ENCODE results near the gene PARVG. TPM values are rescaled to one million over a fixed set of nuclear protein-coding genes. Genes with fewer than 3 reads are reported as not detected.

Gene PARVG
- polyA plus RNA-seq, 5 donors = 2.8 to 4.3 (median 3.7) TPM

DNA sequence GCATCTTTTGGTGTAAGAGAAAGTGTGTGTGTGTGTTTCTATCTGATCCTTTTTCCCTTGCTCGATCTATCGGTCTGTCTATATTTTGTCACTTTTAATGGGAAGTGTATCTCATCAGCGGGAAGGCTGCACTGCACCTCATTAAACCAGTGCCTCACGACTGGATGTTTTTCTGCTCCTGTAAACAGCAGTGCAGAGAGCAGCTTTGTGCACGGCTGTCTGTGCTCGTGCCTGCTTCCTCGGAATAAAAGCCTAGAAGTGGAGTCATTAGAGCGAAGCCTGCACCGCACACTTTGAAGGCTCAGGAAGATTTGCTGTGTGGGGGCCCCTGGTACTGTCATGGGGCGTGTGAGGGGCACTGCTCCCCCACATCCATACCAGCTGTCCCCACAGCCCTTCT is 27.0 kb upstream of the PARVG start:
- no peak for DNase-seq

GRCh38 chr22:44154436-44154942 is 26.2 kb upstream of the PARVG start:
- DNase-seq = no peak

DNA sequence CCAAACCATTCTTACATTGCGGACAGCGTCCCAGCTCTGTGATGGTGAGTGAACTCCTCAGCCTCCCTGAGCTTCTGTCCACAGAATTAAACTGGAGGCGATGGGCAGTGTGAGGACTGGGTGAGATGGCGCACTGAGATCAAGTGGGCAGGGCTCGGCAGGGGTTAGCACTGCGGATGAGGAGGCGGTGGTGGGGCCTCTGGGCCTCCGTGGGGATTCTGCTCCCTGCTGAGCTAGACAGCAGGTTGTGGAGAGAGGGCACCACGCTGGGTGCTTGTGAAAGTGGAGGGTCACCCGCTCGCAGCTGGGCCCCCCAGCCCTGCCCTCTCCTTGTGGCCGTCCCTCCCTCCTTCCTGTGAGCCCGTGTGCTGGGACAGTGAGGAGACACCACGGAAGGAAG is 25.6 kb upstream of the PARVG start:
- DNase-seq = no peak

- DNase-seq = no peak
Measured at GRCh38 chr22:44157916-44158618, 22.7 kb upstream of the PARVG start.

- DNase-seq = no peak
Measured at GRCh38 chr22:44158816-44159215, 21.9 kb upstream of the PARVG start.

GRCh38 chr22:44159221-44159620 is 21.5 kb upstream of the PARVG start:
- no peak for DNase-seq

DNA sequence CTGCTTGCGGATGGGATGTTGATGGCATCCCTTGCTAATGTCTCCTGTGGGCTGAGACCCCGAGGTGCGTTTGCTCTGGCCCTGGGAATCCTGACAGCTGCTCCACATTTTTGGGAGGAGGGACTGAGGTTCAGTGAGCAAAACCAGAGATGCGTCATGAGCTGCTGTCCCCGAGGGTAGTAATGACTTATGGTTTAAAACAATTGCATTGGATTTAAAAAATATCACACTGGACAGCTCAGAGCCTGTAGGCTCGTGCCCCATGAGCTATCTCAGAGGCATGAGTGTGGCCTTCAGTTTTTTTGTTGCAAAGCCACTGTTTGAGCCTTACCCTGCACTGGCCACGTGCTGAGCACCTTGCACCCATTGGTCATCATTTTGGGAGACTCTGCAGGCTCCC is 20.9 kb upstream of the PARVG start:
- DNase-seq = no peak

DNA sequence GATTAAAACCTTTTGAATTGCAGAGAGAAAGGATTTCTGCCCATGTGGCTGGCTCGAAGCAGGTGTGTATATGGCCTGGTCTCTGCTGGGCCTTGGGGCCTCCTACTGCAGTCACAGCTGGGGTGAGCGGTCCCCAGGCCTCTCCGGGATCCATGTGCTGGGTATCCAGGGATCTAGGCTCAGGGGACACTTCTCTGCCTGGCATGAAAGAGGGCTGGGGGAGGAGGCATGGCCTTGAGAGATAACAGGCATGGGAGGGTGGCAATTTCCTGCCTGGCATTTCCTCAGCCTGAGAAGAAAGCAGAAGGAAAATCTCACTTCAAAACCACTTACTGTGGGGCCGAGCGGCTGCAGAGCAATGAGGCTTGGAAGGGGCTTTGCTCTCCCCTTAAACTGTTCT is 20.3 kb upstream of the PARVG start:
- DNase-seq = no peak

DNA sequence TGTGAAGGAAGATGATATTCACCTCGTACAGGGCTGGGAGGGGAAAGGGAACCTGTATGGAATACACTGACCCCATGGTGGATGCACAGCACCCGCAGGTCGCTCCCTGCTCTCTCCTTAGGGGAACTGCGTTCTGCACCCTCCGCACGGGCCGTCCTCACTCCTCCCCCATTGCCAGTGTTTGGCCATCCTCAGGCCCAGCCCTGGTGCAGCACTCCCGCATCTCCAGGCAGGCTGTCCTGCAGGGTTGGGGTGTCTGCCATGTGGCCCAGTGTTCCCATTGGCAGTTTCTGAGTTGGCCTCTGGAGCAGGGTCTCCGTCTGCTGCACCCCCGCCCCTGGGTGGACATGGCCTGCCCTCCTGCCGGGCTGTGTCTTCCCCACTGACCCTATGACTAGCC is 19.1 kb upstream of the PARVG start:
- no peak for DNase-seq

GRCh38 chr22:44162960-44163359 is 17.8 kb upstream of the PARVG start:
- DNase-seq = no peak

DNA sequence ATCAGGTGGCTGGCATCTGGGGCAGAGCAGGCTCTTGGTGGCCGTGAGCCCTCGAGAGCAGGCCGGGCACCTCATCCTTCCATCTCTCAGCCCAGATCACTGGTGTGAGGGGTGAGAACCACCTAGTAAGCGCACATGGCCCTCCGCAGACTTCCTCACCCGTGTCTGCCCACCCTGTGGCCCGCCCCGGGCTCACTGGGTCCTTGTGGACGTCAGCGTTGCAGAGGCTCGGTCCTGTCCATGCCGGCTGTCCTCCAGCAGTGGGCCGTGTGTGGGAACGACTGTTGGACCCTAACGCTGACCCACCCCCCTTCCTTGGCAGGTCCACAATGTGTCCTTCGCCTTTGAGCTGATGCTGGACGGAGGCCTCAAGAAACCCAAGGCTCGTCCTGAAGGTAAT is 17.2 kb upstream of the PARVG start:
- DNase-seq = no peak

GRCh38 chr22:44164031-44164430 is 16.7 kb upstream of the PARVG start:
- no peak for DNase-seq

GRCh38 chr22:44165286-44165874 is 15.3 kb upstream of the PARVG start:
- no peak for DNase-seq

- no peak for DNase-seq
Measured at GRCh38 chr22:44166498-44167276, 14.0 kb upstream of the PARVG start.

GRCh38 chr22:44167501-44167900 is 13.2 kb upstream of the PARVG start:
- no peak for DNase-seq

DNA sequence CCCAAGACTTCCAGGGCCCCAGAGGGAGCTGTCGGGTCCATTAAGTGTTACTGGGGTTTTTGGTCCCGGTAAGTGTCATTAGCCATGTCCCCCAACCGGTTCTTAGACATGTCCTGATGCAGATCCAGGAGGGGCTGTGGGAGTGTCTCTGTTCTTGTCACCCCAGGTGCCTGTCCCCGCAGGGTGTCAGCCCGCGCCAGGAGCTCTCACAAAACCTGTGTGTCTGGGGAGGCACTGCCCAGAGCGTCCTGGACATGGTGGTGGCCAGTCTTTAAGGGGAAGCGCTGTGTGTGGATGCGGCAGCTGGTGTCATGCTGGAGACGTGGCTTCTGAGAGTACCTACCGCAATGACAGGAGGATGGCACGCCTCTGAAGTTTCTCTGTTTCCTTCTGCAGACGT is 12.5 kb upstream of the PARVG start:
- DNase-seq = no peak

GRCh38 chr22:44170470-44170869 is 10.3 kb upstream of the PARVG start:
- DNase-seq = no peak

DNA sequence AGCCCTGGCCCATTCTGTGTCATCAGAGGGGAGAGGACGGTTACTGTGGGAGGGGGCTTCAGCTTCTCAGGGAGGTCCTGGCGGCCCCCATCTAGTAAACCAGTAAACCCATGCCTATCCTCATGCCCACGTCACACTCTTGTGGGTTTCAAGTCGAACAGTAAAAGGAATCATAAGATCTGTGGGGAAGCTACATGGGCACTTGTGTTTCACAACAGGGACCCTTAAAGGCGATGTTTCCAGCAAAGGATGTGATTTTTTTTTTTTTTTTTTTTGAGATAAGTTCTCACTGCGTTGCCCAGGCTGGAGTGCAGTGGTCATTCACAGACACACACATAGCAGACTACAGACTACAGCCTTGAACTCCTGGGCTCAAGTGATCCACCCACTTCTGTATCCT is 9.2 kb upstream of the PARVG start:
- no peak for DNase-seq

GRCh38 chr22:44172370-44173108 is 8.2 kb upstream of the PARVG start:
- no peak for DNase-seq

- DNase-seq = no peak
Measured at GRCh38 chr22:44173154-44173553, 7.6 kb upstream of the PARVG start.

GRCh38 chr22:44175676-44176075 is 5.0 kb upstream of the PARVG start:
- DNase-seq = no peak
